Cerebellar cortex (tissue), 1 donor: ENCODE results near the gene TNFRSF4.
"Not testable (repeated sequence)": the region's sequence is repeated elsewhere in the genome, so short reads cannot be mapped to it uniquely, and the experiment has no call there.

Source experiments
- DNase-seq: peaks from one replicate; pipeline ENCODE4 v3.0.0-alpha.2; 2015; ENCODE audit warnings: low spot score

TNFRSF4 gene

DNA sequence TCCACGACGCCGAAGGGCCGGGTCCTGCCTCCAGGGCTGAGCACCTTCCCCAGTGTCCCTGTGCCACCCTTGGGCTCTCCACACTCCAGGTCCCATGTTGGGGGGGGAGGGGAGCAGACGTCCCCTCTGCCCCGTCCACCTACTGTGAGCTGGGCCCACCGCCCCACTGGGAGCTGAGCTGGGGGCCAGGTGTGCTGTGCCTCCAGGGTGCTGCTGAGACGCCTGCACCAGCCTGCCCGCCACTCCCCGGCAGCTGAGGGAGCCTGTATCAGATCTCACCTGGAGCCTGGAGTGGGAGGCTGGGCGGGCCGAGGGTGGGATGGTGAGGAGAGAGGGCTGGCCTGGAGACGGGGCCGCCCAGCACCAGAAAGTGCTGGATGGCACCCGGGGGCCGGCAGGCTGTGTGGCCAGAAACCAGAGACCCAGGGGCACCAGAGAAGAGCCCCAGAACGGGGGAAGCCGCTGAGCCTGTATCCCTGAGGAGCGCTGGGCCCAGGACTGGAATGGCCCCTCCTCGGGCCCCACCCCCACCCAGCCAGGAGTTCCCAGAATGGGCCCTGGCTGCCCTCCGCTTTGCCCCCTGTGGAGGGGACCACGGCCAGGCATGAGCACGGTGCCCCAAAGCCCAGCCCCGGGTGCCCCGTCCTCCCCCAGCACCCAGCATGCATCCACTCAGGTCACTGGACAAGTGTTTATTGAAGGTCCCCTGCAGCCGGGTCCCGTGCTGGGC is 11.0 kb downstream of the TNFRSF4 start:
- DNase-seq = no peak

GRCh38 chr1:1200876-1201810 is 12.8 kb downstream of the TNFRSF4 start:
- DNase-seq = no peak

DNA sequence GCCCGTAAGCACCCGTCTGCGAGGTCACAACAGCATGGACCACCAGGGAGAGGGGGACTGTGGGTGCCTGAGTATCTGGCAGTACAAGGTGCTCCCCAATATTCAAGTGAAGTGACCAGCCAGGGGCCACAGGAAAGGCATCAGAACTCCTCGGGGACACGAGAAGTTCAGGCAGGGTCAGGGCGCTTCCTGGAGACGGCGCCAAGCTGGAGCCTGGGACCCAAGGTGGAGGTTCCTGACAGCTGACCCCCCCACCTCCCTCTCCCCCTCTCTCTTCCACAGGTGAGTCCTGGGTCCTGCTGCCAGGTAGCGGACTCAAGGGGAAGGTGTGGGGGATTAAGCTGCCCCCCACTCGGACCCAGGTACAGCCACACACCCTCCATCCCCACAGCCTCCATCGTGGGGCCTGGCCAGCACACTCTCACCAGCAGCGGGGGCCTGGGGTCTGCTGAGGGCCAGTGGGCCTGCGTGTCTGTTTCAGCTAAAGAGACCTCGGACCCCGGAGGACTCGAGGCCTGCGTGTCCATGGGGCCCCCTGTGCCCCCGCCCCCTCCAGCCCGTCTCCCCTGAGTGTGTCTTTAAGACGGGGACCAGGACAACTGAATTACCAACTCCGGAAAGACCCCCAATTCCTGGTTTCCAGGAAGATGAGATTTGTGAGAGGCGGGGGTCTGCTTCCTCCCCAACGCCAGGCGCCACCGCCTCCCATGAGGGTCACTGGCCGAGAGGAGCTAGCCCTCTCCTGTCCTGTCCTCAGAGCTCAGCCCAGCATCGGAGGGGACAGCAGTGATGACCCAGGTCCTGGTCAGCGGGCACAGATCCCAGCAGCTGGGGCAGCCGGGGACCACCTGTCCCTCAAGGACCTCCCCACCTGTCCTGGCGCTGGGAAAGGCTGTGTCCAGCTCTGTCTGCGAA is 13.7 kb downstream of the TNFRSF4 start:
- DNase-seq = no peak

DNA sequence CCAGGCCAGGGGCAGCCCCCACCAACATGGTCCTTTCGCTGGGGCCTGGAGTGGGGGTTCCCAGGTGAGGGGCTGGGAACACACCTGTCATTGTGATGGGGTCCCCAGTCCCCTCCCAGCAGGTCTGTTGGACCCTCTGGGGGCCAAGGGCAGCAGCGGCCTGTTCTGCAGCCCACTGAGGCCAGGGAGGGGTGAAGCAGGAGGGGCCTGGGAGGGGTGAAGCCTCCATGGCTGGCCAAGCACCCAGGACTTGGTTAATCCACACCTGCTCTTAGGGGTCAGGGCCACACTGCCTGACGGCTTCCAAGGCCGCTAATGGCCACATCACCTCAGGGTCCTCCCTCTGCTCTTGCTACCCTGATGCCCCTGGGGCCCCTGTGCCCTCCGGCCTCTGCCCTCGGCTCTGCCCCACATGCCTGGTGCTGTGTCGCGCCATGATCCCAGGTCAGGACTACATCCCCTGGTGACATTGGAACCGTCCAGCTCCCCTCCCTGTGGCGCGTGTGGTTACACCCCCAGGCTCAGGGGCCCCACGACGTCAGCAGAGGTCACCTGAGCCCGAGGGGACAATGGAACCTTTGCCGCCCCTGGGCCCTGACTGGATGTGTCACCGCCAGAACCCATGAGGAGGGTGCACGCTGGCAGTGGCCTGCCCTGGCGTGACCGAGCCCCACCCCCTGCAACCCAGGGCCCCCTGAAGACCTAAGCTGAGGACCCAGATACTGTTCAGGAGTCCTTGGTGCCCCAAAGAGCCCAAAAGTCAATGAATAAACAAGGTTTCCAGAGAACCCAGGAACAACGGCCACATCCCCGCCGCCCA is 14.6 kb downstream of the TNFRSF4 start:
- DNase-seq = no peak

GRCh38 chr1:1198423-1199140 is 15.4 kb downstream of the TNFRSF4 start:
- no peak for DNase-seq

DNA sequence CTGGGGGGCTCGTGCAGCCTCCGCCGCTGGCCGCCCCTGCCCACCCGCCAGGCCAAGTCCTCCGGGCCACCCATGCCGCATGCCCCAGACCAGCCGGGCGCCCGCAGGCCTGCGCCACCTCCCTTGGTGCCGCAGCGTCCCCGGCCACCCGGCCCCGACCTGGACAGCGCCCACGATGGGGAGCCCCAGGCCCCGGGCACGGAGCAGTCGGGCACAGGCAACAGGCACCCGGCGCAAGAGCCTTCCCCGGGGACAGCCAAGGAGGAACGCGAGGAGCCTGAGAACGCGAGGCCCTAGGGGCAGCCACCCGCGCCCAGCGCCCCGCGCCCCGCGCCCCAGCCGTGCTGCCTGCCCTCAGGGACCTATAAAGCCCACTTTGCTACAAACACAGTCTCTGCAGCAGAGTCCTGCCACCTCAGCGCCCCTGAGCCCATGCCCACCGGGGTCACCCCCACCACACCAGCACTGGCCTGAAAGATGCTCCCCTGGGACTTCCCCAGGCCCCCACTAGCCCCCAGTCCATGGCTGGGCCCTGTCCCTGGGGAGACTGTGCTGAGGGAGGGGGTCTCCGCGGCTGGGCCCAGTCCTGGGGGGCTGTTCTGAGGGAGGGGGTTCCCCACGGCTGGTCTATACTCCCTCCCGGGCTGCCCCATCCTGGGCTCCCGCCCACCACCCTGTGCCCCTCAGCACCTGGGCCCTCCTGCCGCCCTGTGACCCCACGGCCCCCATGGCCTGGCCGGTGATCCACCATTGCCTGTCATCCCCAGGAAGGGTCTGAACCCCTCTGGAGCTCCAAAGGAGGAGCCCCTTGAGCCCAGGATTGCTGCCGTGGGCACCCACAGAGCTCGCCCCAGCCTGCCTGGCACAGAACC is 16.2 kb downstream of the TNFRSF4 start:
- no peak for DNase-seq

DNA sequence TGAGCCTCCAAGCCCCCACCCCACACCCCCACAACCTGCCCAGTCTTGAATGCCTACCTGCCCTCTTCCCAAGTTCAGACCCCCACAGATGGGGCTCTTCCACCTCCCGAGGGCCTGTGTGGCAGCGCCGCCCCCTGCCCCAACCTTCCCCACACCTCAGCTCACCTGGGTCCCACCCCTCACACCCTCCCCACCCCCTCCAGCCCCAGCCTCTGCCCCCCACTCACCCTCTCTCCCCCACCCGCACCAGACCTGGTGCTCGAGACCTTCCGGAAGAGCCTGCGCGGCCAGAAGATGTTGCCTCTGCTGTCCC is 16.8 kb downstream of the TNFRSF4 start:
- DNase-seq = no peak

GRCh38 chr1:1196431-1197187 is 17.3 kb downstream of the TNFRSF4 start:
- no peak for DNase-seq

GRCh38 chr1:1195726-1196125 is 18.2 kb downstream of the TNFRSF4 start:
- not testable (repeated sequence) for DNase-seq

DNA sequence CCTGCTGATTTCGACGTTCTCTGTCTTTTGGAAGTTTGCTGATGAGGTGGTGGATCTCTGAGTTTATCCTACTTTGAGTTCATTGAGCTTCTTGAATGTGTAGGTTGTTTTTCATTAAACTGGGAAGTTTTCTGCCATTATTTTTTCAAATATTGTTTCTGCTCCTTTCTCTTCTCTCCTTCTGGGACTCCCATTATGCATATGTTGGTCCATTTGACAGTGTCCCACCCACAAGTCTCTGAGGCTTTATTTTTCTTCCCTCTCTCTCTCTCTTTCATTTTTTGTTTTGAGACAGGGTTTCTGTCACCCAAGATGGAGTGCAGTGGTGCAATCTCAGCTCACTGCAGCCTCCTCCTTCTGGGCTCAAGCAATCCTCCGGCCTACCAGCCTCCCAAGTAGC is 19.2 kb downstream of the TNFRSF4 start:
- DNase-seq = no peak

- no peak for DNase-seq
These were observed 22.2 kb downstream of the TNFRSF4 start for GRCh38 chr1:1191734-1192133.

GRCh38 chr1:1189111-1189510 is 24.8 kb downstream of the TNFRSF4 start:
- DNase-seq = no peak

- DNase-seq = no peak
These were observed 26.0 kb downstream of the TNFRSF4 start for GRCh38 chr1:1187938-1188337.

GRCh38 chr1:1185101-1185765 is 28.7 kb downstream of the TNFRSF4 start:
- DNase-seq = no peak

GRCh38 chr1:1183833-1184775 is 29.8 kb downstream of the TNFRSF4 start:
- no peak for DNase-seq

DNA sequence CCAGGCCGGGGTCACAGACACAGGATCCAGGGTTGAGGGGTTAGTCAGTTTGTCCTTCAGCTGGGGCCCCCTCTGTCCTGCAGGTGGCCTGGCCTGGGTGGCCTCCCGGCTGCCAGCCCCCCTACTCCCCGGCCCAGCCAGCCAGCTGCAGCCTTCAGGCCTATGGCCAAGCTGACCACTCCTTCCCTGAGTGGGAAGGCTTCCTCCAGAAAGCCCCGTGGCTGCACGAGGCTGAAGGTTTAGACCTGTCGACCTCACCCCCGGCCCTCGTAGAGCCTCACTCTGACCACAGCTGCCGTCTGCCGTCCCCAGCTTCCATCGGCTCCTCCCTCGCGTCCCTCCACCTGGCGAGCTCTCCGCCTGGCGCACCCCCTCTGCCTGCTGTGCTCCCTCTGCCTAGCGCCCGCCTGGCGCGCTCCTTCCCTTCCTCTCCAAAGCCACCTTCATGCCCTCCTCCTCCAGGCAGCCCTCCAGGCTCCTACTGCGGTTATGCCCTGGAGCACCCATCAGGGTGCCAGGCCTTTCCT is 30.7 kb downstream of the TNFRSF4 start:
- no peak for DNase-seq
